H1 (cell line): Measurements from ENCODE around the gene GCLC. TPM values are rescaled to one million over a fixed set of nuclear protein-coding genes. Genes with fewer than 3 reads are reported as not detected.

Source experiments
- ASH2L ChIP-seq: fragments of 200-600, 300-600 bp; sonication (generic); IDR thresholded peaks from one replicate; pipeline ENCODE4 v1.7.1; 2017; ENCODE audit warnings: low read length
- BACH1 ChIP-seq: IDR thresholded peaks from 2 replicates; pipeline ENCODE4 v1.6.1; 2012; ENCODE audit warnings: low read length, improper control_type of control experiment
- EGR1 ChIP-seq: IDR thresholded peaks from 2 replicates; pipeline ENCODE4 v1.6.1; 2011; ENCODE audit warnings: low read depth, low read length, borderline replicate concordance
- GTF2F1 ChIP-seq: IDR thresholded peaks from 2 replicates; pipeline ENCODE4 v1.6.1; 2012; ENCODE audit warnings: low read depth, low read length, improper control_type of control experiment, borderline replicate concordance
- POLR2A ChIP-seq, 2 experiments: IDR thresholded peaks; 1 replicate in 1 of 2; 2 replicates in 1 of 2; pipeline ENCODE4 v1.6.1; 2011; ENCODE audit warnings: low read depth in 2 of 2, low read length in 2 of 2, mild to moderate bottlenecking in 2 of 2; ENCODE audit errors: control extremely low read depth in 1 of 2
- RAD21 ChIP-seq, 2 experiments: IDR thresholded peaks in 1 of 2; conservative IDR thresholded peaks in 1 of 2; 2 replicates each; pipeline ENCODE4 v1.6.1; 2011; ENCODE audit warnings: low read depth in 2 of 2, low read length in 2 of 2, improper control_type of control experiment in 1 of 2, inconsistent platforms in 1 of 2, mild to moderate bottlenecking in 1 of 2, moderate library complexity in 1 of 2
- SP1 ChIP-seq: IDR thresholded peaks from 2 replicates; pipeline ENCODE4 v1.6.1; 2011; ENCODE audit warnings: low read depth, low read length
- polyA plus RNA-seq, 7 experiments: library from polyadenylated mRNA; depleted of rRNA in 3 of 7; stranded (reverse) in 5 of 7; unstranded in 2 of 7; fragments of >200 nt in 5 of 7; fragments of 200-250 nt in 2 of 7; gene quantifications; 1 replicate in 5 of 7; 2 replicates in 1 of 7; 4 replicates in 1 of 7; pipeline versions ENCODE4 v1.2.1 to v1.2.3, GENCODE V29; 2011 to 2013; ENCODE audit warnings: missing spikeins in 2 of 7, mixed read lengths in 2 of 7
- total RNA-seq: library from RNA; stranded (reverse); fragmentation: NEBNext Ultra II Directional; extraction: Animal tissue kit (Norgen Biotek cat#: 25700); gene quantifications from 2 replicates; pipeline ENCODE4 v1.2.1, GENCODE V29; 2021
- TF ChIP-seq, protein P1 (sequence below), 3 experiments: IDR thresholded peaks; 1 replicate in 2 of 3; 2 replicates in 1 of 3; pipeline versions ENCODE4 v1.5.1 to v1.6.1; 2011; ENCODE audit warnings: low read length in 3 of 3, mild to moderate bottlenecking in 3 of 3, inconsistent platforms in 2 of 3, low read depth in 1 of 3, moderate library complexity in 1 of 3; ENCODE audit not compliant: insufficient read depth in 1 of 3; ENCODE audit errors: control extremely low read depth in 1 of 3

GCLC gene
- total and polyA plus RNA-seq, 2 of the 8 experiments (the other 6 are each of a cell fraction or from before 2014, with no cell fraction given): 15.8 to 54.0 TPM

DNA sequence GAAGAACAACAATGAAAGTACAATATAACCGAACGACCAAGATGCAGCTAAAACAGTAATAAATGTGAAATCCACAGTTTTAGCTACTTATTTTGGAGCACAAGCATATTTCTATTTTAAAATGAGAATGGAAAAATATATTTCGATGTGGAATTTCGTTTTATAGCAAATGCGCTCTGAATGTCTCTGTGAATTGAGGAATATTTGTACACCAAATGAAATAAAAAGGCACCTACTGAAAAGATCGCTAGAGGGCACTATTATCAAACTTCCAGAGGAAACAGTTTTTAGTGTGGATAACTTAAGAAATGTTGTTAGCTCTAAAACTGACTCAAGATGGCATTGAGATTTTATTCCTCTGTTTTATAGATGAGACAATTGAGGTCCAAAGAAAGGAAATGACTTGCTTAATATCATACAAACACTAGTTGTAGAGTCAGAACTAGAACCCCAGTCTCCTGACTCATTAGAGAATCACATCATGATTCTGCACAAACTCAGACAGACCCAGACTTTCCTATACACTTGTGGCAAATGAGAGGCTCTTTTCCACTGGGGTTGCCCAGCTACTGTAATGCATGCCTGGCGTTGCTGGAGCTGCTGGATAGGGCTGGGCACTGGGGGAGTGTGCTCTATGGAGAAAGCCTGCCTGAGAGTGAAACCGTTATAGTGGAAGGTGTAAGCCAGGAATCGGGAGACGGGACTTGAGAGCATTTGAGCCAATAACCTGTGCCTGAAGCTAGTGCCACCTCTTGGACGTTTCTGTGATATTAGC lies 51.9 kb downstream of the GCLC start (continued):
- TF ChIP-seq, protein P1, sequence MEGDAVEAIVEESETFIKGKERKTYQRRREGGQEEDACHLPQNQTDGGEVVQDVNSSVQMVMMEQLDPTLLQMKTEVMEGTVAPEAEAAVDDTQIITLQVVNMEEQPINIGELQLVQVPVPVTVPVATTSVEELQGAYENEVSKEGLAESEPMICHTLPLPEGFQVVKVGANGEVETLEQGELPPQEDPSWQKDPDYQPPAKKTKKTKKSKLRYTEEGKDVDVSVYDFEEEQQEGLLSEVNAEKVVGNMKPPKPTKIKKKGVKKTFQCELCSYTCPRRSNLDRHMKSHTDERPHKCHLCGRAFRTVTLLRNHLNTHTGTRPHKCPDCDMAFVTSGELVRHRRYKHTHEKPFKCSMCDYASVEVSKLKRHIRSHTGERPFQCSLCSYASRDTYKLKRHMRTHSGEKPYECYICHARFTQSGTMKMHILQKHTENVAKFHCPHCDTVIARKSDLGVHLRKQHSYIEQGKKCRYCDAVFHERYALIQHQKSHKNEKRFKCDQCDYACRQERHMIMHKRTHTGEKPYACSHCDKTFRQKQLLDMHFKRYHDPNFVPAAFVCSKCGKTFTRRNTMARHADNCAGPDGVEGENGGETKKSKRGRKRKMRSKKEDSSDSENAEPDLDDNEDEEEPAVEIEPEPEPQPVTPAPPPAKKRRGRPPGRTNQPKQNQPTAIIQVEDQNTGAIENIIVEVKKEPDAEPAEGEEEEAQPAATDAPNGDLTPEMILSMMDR (IDR thresholded peaks at IDR 0.05; ENCODE audit: control extremely low read depth in 1 of 3, insufficient read depth in 1 of 3, low read depth in 1 of 3, low read length in 3 of 3): peak in 2 of 3 experiments; percentile 52; a peak in 2 of 4 replicates
- TF ChIP-seq BACH1: no peak
- TF ChIP-seq GTF2F1: no peak
- no peak for TF ChIP-seq ASH2L
- TF ChIP-seq POLR2A (IDR thresholded peaks at IDR 0.05; ENCODE audit: control extremely low read depth in 1 of 2, low read depth in 2 of 2, low read length in 2 of 2): no peak
- TF ChIP-seq EGR1: no peak
- no peak for TF ChIP-seq SP1
- peak; percentile 71 to 75 for TF ChIP-seq RAD21 (IDR thresholded peaks at IDR 0.05 in 1 of 2, conservative IDR thresholded peaks at IDR 0.05 in 1 of 2; ENCODE audit: low read depth in 2 of 2, low read length in 2 of 2)
